DOHH2 (cell line): ENCODE measurements around the gene P2RY6.

Experiments
- H3F3A ChIP-seq: fragments of 200-600 bp; sonication (generic), shearing (Covaris generic); 2 replicates; pipeline ENCODE4 v1.6.0; 2016; ENCODE audit warnings: antibody characterized with exemption, mild to moderate bottlenecking; ENCODE audit not compliant: control insufficient read depth, insufficient read depth
- H3K27ac ChIP-seq: fragments of 200-600 bp; sonication (generic); 2 replicates; pipeline ENCODE4 v1.5.1; 2014; ENCODE audit warnings: low read depth, mild to moderate bottlenecking, low read length, moderate library complexity
- H3K27me3 ChIP-seq: fragments of 200-600 bp; sonication (generic); 2 replicates; pipeline ENCODE4 v1.6.1; 2014; ENCODE audit warnings: mild to moderate bottlenecking, low read length, mixed read lengths; ENCODE audit not compliant: control insufficient read depth
- H3K36me3 ChIP-seq: fragments of 200-600 bp; sonication (generic); 2 replicates; pipeline ENCODE4 v1.6.1; 2014; ENCODE audit warnings: mild to moderate bottlenecking, low read length, moderate library complexity, mixed read lengths; ENCODE audit not compliant: control insufficient read depth
- H3K4me1 ChIP-seq: fragments of 200-600 bp; sonication (generic); 2 replicates; pipeline ENCODE4 v1.6.1; 2014; ENCODE audit warnings: mild to moderate bottlenecking, low read length, mixed read lengths; ENCODE audit not compliant: control insufficient read depth
- H3K4me2 ChIP-seq: fragments of 200-600 bp; sonication (generic); 2 replicates; pipeline ENCODE4 v1.6.0; 2014; ENCODE audit warnings: mild to moderate bottlenecking, low read length, moderate library complexity
- H3K4me3 ChIP-seq: fragments of 200-600 bp; sonication (generic); 2 replicates; pipeline ENCODE4 v1.5.1; 2014; ENCODE audit warnings: mild to moderate bottlenecking, low read length, mixed read lengths
- H3K79me2 ChIP-seq: fragments of 200-600 bp; sonication (generic); 2 replicates; pipeline ENCODE4 v1.6.1; 2014; ENCODE audit warnings: mild to moderate bottlenecking, low read length, mixed read lengths; ENCODE audit not compliant: control insufficient read depth
- H3K9me2 ChIP-seq: fragments of 200-600 bp; sonication (generic); replicated peaks from 2 replicates; pipeline ENCODE4 v1.6.1; 2014; ENCODE audit warnings: mild to moderate bottlenecking, low read length, mixed read lengths; ENCODE audit not compliant: control insufficient read depth
- H3K9me3 ChIP-seq: fragments of 200-600 bp; sonication (generic); 2 replicates; pipeline ENCODE4 v1.6.1; 2014; ENCODE audit warnings: antibody characterized with exemption, low read length, mixed read lengths; ENCODE audit not compliant: control insufficient read depth, insufficient read depth
- H4K20me1 ChIP-seq: fragments of 200-600 bp; sonication (generic); 2 replicates; pipeline ENCODE4 v1.6.0; 2014; ENCODE audit warnings: low read depth, mild to moderate bottlenecking, antibody characterized with exemption, low read length, moderate library complexity; ENCODE audit not compliant: control insufficient read depth, insufficient read depth
- CTCF ChIP-seq: fragments of 200-600 bp; sonication (generic); IDR thresholded peaks from one replicate; pipeline ENCODE4 v1.5.1; 2014; ENCODE audit warnings: antibody characterized with exemption, mild to moderate bottlenecking, low read depth, low read length; ENCODE audit not compliant: poor library complexity, severe bottlenecking
- EZH2phosphoT487 ChIP-seq: fragments of 200-600 bp; sonication (generic); IDR thresholded peaks from 2 replicates; pipeline ENCODE4 v1.6.1; 2017; ENCODE audit warnings: borderline replicate concordance, mild to moderate bottlenecking, antibody characterized with exemption, low read length, moderate library complexity, mixed read lengths

Gene P2RY6

GRCh38 chr11:73345481-73346160, 73.5 kb downstream of the P2RY6 start:
- Histone ChIP-seq H3K36me3 (no peaks in the 10 kb centered on the region), H3K79me2 (no peaks in the 10 kb centered on the region), H3K4me2 (no peak overlapping the region), H3K4me1 (no peaks in the 10 kb centered on the region), H3F3A (no peaks in the 10 kb centered on the region), H3K9me3 (no peaks in the 10 kb centered on the region), H3K27ac (no peak overlapping the region), H3K27me3 (peaks cover 6% of the 10 kb centered on the region; the same call in 1 of the 2 replicates), H4K20me1 (no peaks in the 10 kb centered on the region), H3K9me2 (no peaks in the 10 kb centered on the region), H3K4me3 (no peak overlapping the region)
- TF ChIP-seq CTCF (no peak), EZH2phosphoT487 (no peak)

- TF ChIP-seq CTCF = no peak
- no peak for TF ChIP-seq EZH2phosphoT487
- Histone ChIP-seq H3K79me2 (no peaks in the 10 kb centered on the region), H3K9me2 (no peaks in the 10 kb centered on the region), H3K4me2 (no peak overlapping the region), H3K27ac (no peak overlapping the region), H3K4me3 (no peak overlapping the region), H3K4me1 (peaks cover 2% of the 10 kb centered on the region), H3F3A (no peaks in the 10 kb centered on the region), H3K9me3 (no peaks in the 10 kb centered on the region), H3K27me3 (peaks cover 6% of the 10 kb centered on the region; the same call in 1 of the 2 replicates), H3K36me3 (no peaks in the 10 kb centered on the region), H4K20me1 (no peaks in the 10 kb centered on the region)
These were observed 74.2 kb downstream of the P2RY6 start for GRCh38 chr11:73346186-73346935.

GRCh38 chr11:73347067-73347466, 74.9 kb downstream of the P2RY6 start:
- H3K27ac ChIP-seq = no peak overlapping the region
- no peaks in the 10 kb centered on the region for H3F3A ChIP-seq
- TF ChIP-seq CTCF (no peak), EZH2phosphoT487 (no peak)
- H3K4me3 ChIP-seq = no peak overlapping the region
- no peaks in the 10 kb centered on the region for H3K9me2 ChIP-seq
- no peaks in the 10 kb centered on the region for H3K9me3 ChIP-seq
- H4K20me1 ChIP-seq = no peaks in the 10 kb centered on the region
- no peaks in the 10 kb centered on the region for H3K36me3 ChIP-seq
- peaks cover 6% of the 10 kb centered on the region; the same call in 1 of the 2 replicates for H3K27me3 ChIP-seq
- no peak overlapping the region for H3K4me2 ChIP-seq
- no peaks in the 10 kb centered on the region for H3K79me2 ChIP-seq
- peaks cover 4% of the 10 kb centered on the region for H3K4me1 ChIP-seq
